GM18507 (cell line): ENCODE data around the gene CFHR3.
"Not testable (repeated sequence)": the region's sequence is repeated elsewhere in the genome, so short reads cannot be mapped to it uniquely, and the experiment has no call there.

Experiments
- DNase-seq: peaks from one replicate; pipeline ENCODE4 v3.0.0; 2011; ENCODE audit warnings: low read depth; ENCODE audit not compliant: insufficient read length; ENCODE audit errors: extremely low spot score
- FAIRE-seq: peaks from 2 replicates; lab custom pipeline; 2011; peaks lifted over from hg19 to GRCh38; lab: Jason Lieb, UNC

CFHR3 gene

DNA sequence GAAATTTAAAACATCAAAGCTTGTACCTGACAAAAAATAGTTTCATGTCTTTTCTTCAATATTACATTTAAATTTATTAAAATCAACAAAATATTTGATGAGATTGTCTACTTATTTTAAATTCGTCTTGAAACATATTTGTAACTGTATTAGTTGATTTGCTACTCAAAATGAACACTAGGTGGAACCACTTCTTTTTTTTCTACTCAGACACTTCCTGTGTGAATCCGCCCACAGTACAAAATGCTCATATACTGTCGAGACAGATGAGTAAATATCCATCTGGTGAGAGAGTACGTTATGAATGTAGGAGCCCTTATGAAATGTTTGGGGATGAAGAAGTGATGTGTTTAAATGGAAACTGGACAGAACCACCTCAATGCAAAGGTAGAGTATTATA lies 53.2 kb downstream of the CFHR3 start:
- not testable (repeated sequence) for DNase-seq, FAIRE-seq
